Gastroesophageal sphincter (tissue), 4 donors: ENCODE results near the gene GARIN5A. TPM values are rescaled to one million over a fixed set of nuclear protein-coding genes. Genes with fewer than 3 reads are reported as not detected.
A peak's percentile ranks its signal among the peaks of the same experiment; 100 is the strongest.

Source experiments
- ATAC-seq: fragments of 150-250 bp; one replicate; pipeline ENCODE4 v1.9.1; 2016; ENCODE audit warnings: mild to moderate bottlenecking, moderate library complexity
- H3K27ac ChIP-seq, 4 donors: fragments of 200-600 bp; sonication (generic) in 3 of 4; 1 replicate in 3 of 4; 2 replicates in 1 of 4; pipeline ENCODE4 v1.5.1; 2016 to 2019
- H3K27me3 ChIP-seq: fragments of 200-600 bp; sonication (generic); one replicate; pipeline ENCODE4 v1.5.1; 2019
- H3K36me3 ChIP-seq, 2 donors: fragments of 200-600 bp; sonication (generic); one replicate each; pipeline ENCODE4 v1.5.1; 2019; ENCODE audit warnings: control low read depth in 1 of 2
- H3K4me1 ChIP-seq, 3 donors: fragments of 200-600 bp; sonication (generic); 1 replicate in 2 of 3; 2 replicates in 1 of 3; pipeline ENCODE4 v1.5.1; 2016 to 2019; ENCODE audit warnings: control low read depth in 2 of 3
- H3K4me3 ChIP-seq, 2 donors: fragments of 200-600 bp; sonication (generic); one replicate each; pipeline ENCODE4 v1.5.1; 2019; ENCODE audit warnings: mild to moderate bottlenecking in 1 of 2, moderate library complexity in 1 of 2
- H3K9me3 ChIP-seq, 3 donors: fragments of 200-600 bp; sonication (generic); one replicate each; pipeline ENCODE4 v1.5.1; 2017 to 2019; ENCODE audit warnings: control low read depth in 2 of 3
- EP300 ChIP-seq: sonication (generic); formaldehyde crosslinking; IDR thresholded peaks from one replicate; pipeline ENCODE4 v1.6.1; 2017; ENCODE audit warnings: antibody characterized with exemption, mild to moderate bottlenecking
- POLR2A ChIP-seq, 2 donors: fragments of 450-650 bp; IDR thresholded peaks; one replicate each; pipeline ENCODE4 v1.6.1; 2017; ENCODE audit warnings: antibody characterized with exemption in 2 of 2, mild to moderate bottlenecking in 2 of 2, moderate library complexity in 1 of 2
- POLR2AphosphoS5 ChIP-seq: sonication (generic); formaldehyde crosslinking; IDR thresholded peaks from one replicate; pipeline ENCODE4 v1.6.1; 2017; ENCODE audit warnings: antibody characterized with exemption
- WGBS, 2 donors: methylation state at CpG; one replicate each; pipeline ENCODE4 v1.1.5; 2018; ENCODE audit warnings: low coverage in 1 of 2; 5-methylcytosine and 5-hydroxymethylcytosine counted together
- total RNA-seq, 4 donors: library from RNA; depleted of rRNA; stranded (reverse); fragments of >200 nt; gene quantifications; one replicate each; pipeline ENCODE4 v1.1.0, GENCODE V29; 2016
- TF ChIP-seq, protein P1 (sequence below), 4 experiments: fragments of 200-600 bp in 2 of 4; fragments of 450-650 bp in 2 of 4; sonication (generic) in 1 of 4; IDR thresholded peaks; one replicate each; pipeline ENCODE4 v1.5.1; 2017 to 2019; ENCODE audit warnings: antibody characterized with exemption in 4 of 4, mild to moderate bottlenecking in 2 of 4, moderate library complexity in 2 of 4

Gene GARIN5A
- total RNA-seq, 4 donors from 2014 or later: 0.78 to 1.7 TPM; not detected in 2

DNA sequence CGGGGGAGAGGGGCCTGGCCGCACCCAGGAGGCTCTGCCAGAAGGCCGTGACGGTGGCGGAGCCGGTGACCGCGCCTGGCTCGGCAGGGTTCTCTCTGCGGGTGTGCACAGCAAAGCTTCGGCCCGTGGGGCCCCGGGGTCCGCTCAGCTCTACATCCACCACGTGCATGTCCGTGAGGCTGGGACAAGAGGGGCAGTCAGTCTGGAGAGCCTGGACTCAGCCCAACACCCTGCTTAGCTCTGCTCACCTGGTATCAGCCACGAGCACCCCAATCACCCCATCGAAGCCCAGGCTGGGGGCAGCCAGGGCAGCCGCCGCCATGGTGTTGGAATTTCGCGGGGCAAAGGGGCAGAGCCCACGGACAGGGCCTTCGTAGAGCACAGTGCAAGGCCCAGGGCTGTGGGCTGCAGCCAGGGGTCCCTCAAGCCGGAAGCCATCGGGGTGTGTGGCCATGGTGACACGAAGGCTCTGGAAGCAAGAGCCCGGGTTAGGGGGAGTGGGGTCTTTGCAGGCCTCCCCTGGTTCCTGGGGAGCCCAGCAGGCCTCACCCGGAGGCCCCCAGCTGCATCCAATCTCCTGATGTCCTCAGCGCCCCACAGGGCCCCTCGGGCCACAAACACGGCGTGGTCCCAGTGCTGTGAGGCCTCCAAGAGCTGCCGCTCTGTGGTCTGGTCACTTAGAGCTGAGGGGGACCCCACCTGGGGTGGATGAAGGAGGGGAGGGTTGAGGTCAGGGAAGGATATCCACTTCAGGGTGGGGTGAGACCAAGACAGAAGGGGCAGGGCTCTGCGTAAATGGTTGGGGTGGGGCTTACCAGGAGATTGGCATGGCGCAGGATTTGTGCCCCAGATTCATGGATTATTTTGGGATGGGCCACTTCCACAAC, 35.7 kb upstream of the GARIN5A start:
- ATAC-seq: no peak
- Histone ChIP-seq H3K27me3 (peaks cover 25% of the 10 kb centered on the region), H3K4me3 (peak overlapping the region in 1 of 2 donors; percentile 74), H3K4me1 (peaks cover 3 to 26% (median 6%) of the 10 kb centered on the region in 3 donors), H3K36me3 (peaks cover 0 to 4% of the 10 kb centered on the region in 2 donors), H3K9me3 (no peaks in the 10 kb centered on the region), H3K27ac (peak overlapping the region in 2 of 4 donors; percentile 81 to 83)
- no peak for TF ChIP-seq EP300
- no peak for TF ChIP-seq POLR2AphosphoS5
- TF ChIP-seq, protein P1, sequence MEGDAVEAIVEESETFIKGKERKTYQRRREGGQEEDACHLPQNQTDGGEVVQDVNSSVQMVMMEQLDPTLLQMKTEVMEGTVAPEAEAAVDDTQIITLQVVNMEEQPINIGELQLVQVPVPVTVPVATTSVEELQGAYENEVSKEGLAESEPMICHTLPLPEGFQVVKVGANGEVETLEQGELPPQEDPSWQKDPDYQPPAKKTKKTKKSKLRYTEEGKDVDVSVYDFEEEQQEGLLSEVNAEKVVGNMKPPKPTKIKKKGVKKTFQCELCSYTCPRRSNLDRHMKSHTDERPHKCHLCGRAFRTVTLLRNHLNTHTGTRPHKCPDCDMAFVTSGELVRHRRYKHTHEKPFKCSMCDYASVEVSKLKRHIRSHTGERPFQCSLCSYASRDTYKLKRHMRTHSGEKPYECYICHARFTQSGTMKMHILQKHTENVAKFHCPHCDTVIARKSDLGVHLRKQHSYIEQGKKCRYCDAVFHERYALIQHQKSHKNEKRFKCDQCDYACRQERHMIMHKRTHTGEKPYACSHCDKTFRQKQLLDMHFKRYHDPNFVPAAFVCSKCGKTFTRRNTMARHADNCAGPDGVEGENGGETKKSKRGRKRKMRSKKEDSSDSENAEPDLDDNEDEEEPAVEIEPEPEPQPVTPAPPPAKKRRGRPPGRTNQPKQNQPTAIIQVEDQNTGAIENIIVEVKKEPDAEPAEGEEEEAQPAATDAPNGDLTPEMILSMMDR (IDR thresholded peaks at IDR 0.05): no peak
- TF ChIP-seq POLR2A (IDR thresholded peaks at IDR 0.05): no peak
- WGBS, 2 donors: 94% methylated on average over 3 of the region's 36 CpGs; no CpG with 5 or more reads in 1 of the 2 donors

DNA sequence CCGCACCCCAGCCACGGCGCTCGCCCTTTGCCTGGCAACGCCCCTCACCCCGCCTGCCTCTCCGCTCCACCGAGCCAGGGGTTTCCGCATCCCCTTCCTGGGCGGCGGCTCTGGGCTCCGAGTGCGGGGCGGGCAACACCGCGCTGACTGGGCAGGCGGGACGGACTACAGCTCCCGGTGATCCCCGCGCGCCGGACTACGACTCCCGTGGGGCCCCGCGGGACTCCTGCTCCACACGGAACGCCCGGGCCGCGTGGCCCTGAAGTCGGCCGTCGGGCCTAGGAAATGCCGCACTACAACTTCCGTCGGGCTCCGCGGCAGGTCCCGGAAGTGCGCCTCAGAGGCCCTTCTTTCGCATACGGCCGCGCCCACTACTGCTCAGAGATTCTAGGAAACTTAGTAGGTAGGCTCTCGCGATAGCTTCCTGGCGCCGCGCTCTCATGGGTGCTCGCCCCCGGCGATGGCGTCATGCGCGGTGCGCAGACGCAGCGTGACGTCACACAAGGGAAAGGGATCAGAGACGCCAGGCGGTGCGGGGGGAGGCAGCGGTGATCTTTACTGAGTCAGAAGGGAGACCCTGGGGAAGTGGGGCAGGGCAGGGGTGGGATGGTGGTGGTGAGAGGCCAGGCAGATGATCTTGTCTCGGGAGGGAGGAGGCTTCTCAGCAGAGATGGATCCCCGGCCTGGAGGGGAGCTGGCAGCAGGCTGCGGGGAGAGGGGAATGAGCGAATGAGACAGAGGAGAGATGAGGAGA, 34.6 kb upstream of the GARIN5A start, which contains the start of gene JOSD2:
Gene JOSD2 (minus strand): TSS at position 123 of the 754 bp plus-strand sequence. CDS start 760 bp downstream, outside the sequence.
- Histone ChIP-seq H3K4me1 (peaks cover 3 to 26% (median 6%) of the 10 kb centered on the region in 3 donors), H3K9me3 (no peaks in the 10 kb centered on the region), H3K27ac (peak within 1 kb of the TSS; percentile 21 to 83 (median 80)), H3K4me3 (peak within 1 kb of the TSS; percentile 69 to 74), H3K36me3 (peaks cover 0 to 5% of the 10 kb centered on the region in 2 donors), H3K27me3 (peaks cover 16% of the 10 kb centered on the region)
- peak; percentile 97 for ATAC-seq
- WGBS, 2 donors: 4 to 7% methylated on average over 5 to 11 of the region's 69 CpGs
- TF ChIP-seq EP300 (no peak), POLR2A (IDR thresholded peaks at IDR 0.05) (peak; percentile 51 to 59), POLR2AphosphoS5 (peak; percentile 54)
- TF ChIP-seq, protein P1 (IDR thresholded peaks at IDR 0.05): peak in 1 of 4 experiments; percentile 17

DNA sequence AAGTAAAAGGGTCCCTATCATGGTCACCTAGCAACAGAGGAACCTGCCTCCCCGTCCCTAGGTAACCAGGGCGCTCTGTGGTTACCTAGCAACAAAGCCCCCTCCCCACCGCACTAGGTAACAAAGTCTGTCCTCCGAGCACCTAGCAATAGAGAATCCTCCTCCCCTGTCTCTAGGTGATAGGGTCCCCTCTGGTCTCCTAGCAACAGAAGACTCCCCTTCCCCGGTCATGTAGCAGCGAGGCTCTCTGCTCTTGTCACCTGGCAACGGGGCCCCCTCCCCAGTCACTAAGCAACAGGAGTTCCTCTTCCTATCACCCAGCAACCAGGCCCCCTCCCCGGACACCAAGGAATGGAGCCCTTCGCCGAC, 34.0 kb upstream of the GARIN5A start:
- Histone ChIP-seq H3K4me1 (peaks cover 3 to 26% (median 6%) of the 10 kb centered on the region in 3 donors), H3K9me3 (no peaks in the 10 kb centered on the region), H3K36me3 (peaks cover 0 to 11% of the 10 kb centered on the region in 2 donors), H3K27me3 (peaks cover 12% of the 10 kb centered on the region), H3K4me3 (peak overlapping the region; percentile 69 to 74), H3K27ac (peak overlapping the region; percentile 21 to 83 (median 80))
- ATAC-seq: no peak
- 5% methylated on average over 8 of the region's 10 CpGs; no CpG with 5 or more reads in 1 of the 2 donors for WGBS, 2 donors
- TF ChIP-seq POLR2A (IDR thresholded peaks at IDR 0.05) (no peak), POLR2AphosphoS5 (no peak), EP300 (no peak)
- TF ChIP-seq, protein P1 (IDR thresholded peaks at IDR 0.05): no peak

DNA sequence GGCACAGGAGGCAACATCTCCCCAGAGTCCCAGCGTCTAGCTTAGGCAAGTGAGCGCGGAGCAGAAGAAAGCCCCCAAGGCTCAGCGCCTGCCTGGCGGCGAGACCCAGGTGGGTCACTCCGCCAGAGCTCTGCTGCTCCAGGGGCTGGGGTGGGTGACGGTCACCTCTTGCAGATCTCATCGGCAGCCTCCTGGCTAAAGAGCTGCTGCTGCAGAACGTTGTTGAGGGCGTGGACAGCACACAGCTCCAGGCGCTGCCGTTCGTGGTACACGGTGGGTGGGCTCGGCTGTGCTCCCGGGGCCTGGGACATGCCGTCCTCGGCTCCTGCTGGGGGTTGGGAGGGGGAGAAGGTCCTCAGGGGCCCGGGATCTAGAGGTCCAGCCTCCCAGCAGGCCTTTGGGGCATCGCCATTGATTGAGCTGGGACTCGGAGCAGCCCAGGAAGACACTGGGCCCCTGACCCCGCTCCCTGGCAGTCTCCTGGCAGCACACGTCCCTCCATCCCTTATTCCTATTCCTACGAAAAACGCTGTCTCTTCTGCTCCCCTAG, 33.5 kb upstream of the GARIN5A start:
- 6 to 37% methylated on average over 5 to 6 of the region's 26 CpGs for WGBS, 2 donors
- peak overlapping the region; percentile 69 to 74 for H3K4me3 ChIP-seq
- H3K4me1 ChIP-seq: peaks cover 3 to 26% (median 6%) of the 10 kb centered on the region in 3 donors
- H3K27me3 ChIP-seq: peaks cover 7% of the 10 kb centered on the region
- H3K9me3 ChIP-seq: no peaks in the 10 kb centered on the region
- no peak for ATAC-seq
- no peak for TF ChIP-seq EP300
- TF ChIP-seq POLR2A (IDR thresholded peaks at IDR 0.05): no peak
- no peak for TF ChIP-seq POLR2AphosphoS5
- TF ChIP-seq, protein P1 (IDR thresholded peaks at IDR 0.05): no peak
- peak overlapping the region in 3 of 4 donors; percentile 80 to 83 (median 81) for H3K27ac ChIP-seq
- peaks cover 0 to 16% of the 10 kb centered on the region in 2 donors for H3K36me3 ChIP-seq
